Neural cell (in vitro differentiated cells): Measurements from ENCODE around the gene MYO1G.

ENCODE experiments used
- EP300 ChIP-seq: fragments of 450-650 bp; conservative IDR thresholded peaks from 2 replicates; pipeline ENCODE4 v1.6.1; 2014; ENCODE audit warnings: antibody characterized with exemption, mild to moderate bottlenecking, moderate library complexity; ENCODE audit not compliant: poor library complexity, severe bottlenecking
- EZH2 ChIP-seq: fragments of 200-600, 300-800 bp; shearing (Covaris generic), sonication (generic); IDR thresholded peaks from 2 replicates; pipeline ENCODE4 v1.6.1; 2014; ENCODE audit warnings: antibody characterized with exemption, low read length, borderline replicate concordance, mild to moderate bottlenecking; ENCODE audit not compliant: insufficient read depth, poor library complexity, severe bottlenecking
- POLR2AphosphoS5 ChIP-seq: IDR thresholded peaks from 2 replicates; pipeline ENCODE4 v1.6.1; 2012
- RAD21 ChIP-seq: fragments of 450-650 bp; conservative IDR thresholded peaks from 2 replicates; pipeline ENCODE4 v1.6.1; 2014; ENCODE audit warnings: antibody characterized with exemption, mild to moderate bottlenecking, moderate library complexity
- SMC3 ChIP-seq: fragments of 450-650 bp; conservative IDR thresholded peaks from 2 replicates; pipeline ENCODE4 v1.6.1; 2014; ENCODE audit warnings: antibody characterized with exemption, mild to moderate bottlenecking, moderate library complexity; ENCODE audit not compliant: poor library complexity
- TAF1 ChIP-seq: IDR thresholded peaks from 2 replicates; pipeline ENCODE4 v1.6.1; 2012; ENCODE audit warnings: low read depth
- TF ChIP-seq, protein P1 (sequence below): fragments of 450-650 bp; IDR thresholded peaks from 2 replicates; pipeline ENCODE4 v1.5.1; 2014; ENCODE audit warnings: antibody characterized with exemption, mild to moderate bottlenecking, moderate library complexity; ENCODE audit not compliant: poor library complexity, severe bottlenecking

GRCh38 chr7:45013465-45013967, 34.7 kb upstream of the MYO1G start:
- no peak for TF ChIP-seq EZH2
- TF ChIP-seq, protein P1, sequence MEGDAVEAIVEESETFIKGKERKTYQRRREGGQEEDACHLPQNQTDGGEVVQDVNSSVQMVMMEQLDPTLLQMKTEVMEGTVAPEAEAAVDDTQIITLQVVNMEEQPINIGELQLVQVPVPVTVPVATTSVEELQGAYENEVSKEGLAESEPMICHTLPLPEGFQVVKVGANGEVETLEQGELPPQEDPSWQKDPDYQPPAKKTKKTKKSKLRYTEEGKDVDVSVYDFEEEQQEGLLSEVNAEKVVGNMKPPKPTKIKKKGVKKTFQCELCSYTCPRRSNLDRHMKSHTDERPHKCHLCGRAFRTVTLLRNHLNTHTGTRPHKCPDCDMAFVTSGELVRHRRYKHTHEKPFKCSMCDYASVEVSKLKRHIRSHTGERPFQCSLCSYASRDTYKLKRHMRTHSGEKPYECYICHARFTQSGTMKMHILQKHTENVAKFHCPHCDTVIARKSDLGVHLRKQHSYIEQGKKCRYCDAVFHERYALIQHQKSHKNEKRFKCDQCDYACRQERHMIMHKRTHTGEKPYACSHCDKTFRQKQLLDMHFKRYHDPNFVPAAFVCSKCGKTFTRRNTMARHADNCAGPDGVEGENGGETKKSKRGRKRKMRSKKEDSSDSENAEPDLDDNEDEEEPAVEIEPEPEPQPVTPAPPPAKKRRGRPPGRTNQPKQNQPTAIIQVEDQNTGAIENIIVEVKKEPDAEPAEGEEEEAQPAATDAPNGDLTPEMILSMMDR, result no peak
- no peak for TF ChIP-seq TAF1
- TF ChIP-seq RAD21, result no peak
- TF ChIP-seq EP300, result no peak
- TF ChIP-seq SMC3, result no peak
- TF ChIP-seq POLR2AphosphoS5, result no peak
